Neuron (in vitro differentiated cells): ENCODE measurements around the gene PCDHGA3.

Experiments used
- H2AFZ ChIP-seq: one replicate; pipeline ENCODE4 v1.6.1; 2013; ENCODE audit warnings: low read depth, mild to moderate bottlenecking, inconsistent platforms, low read length, moderate library complexity
- H3K27me3 ChIP-seq: one replicate; pipeline ENCODE4 v1.6.1; 2013; ENCODE audit warnings: low read length; ENCODE audit not compliant: insufficient read depth
- H3K36me3 ChIP-seq: one replicate; pipeline ENCODE4 v1.6.1; 2013; ENCODE audit warnings: low read length; ENCODE audit not compliant: insufficient read depth
- H3K4me1 ChIP-seq: one replicate; pipeline ENCODE4 v1.6.1; 2013; ENCODE audit warnings: low read length; ENCODE audit not compliant: insufficient read depth
- H3K4me3 ChIP-seq: 2 replicates; pipeline ENCODE4 v1.5.1; 2013; ENCODE audit warnings: mild to moderate bottlenecking, low read length, moderate library complexity
- H3K9me3 ChIP-seq: one replicate; pipeline ENCODE4 v1.6.1; 2013; ENCODE audit warnings: low read length

The PCDHGA3 gene

GRCh38 chr5:141356133-141356532 is 12.5 kb downstream of the PCDHGA3 start:
- Histone ChIP-seq H3K27me3 (no peaks in the 10 kb centered on the region), H3K36me3 (no peaks in the 10 kb centered on the region), H3K4me3 (no peak overlapping the region), H2AFZ (no peak overlapping the region), H3K4me1 (no peaks in the 10 kb centered on the region), H3K9me3 (peaks cover 42% of the 10 kb centered on the region)

GRCh38 chr5:141356950-141357349 is 13.3 kb downstream of the PCDHGA3 start:
- no peak overlapping the region for H3K4me3 ChIP-seq
- H3K36me3 ChIP-seq: no peaks in the 10 kb centered on the region
- no peak overlapping the region for H2AFZ ChIP-seq
- H3K9me3 ChIP-seq: peaks cover 40% of the 10 kb centered on the region
- H3K27me3 ChIP-seq: no peaks in the 10 kb centered on the region
- H3K4me1 ChIP-seq: no peaks in the 10 kb centered on the region

DNA sequence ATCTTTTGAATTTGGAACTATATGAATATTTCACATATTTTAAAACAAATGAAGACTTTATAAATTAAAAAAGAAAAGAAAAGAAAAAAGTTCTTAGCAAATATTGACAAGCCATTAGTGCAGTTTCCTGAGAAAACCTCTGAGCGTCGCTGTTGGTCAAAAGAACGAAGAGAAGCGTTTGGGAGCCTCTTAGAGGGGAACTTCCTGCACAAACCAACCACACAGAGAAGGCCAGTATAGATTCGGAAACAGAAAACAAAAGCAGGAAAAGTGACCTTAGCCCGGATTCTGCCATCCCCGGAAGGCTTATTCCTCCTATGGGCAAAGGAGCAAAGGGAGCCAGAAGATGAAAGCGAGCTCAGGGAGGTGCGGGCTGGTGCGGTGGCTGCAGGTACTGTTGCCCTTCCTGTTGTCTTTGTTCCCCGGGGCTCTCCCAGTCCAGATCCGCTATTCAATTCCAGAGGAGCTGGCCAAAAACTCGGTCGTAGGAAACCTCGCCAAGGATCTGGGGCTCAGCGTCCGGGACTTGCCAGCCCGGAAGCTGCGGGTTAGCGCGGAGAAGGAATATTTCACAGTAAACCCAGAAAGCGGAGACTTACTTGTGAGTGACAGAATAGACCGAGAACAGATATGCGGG is 16.3 kb downstream of the PCDHGA3 start, which contains the start of gene PCDHGB2:
PCDHGB2 (plus strand) TSS at position 205 of the 637 bp plus-strand sequence; CDS start at position 347, 142 bp downstream.
- H3K27me3 ChIP-seq: no peaks in the 10 kb centered on the region
- H3K4me3 ChIP-seq: no peak within 1 kb of the TSS
- H3K4me1 ChIP-seq: no peaks in the 10 kb centered on the region
- H3K9me3 ChIP-seq: peaks cover 47% of the 10 kb centered on the region
- no peak within 1 kb of the TSS for H2AFZ ChIP-seq
- no peaks in the 10 kb centered on the region for H3K36me3 ChIP-seq

- Histone ChIP-seq H3K9me3 (peaks cover 47% of the 10 kb centered on the region), H3K36me3 (no peaks in the 10 kb centered on the region), H3K4me1 (no peaks in the 10 kb centered on the region), H3K4me3 (no peak overlapping the region), H3K27me3 (no peaks in the 10 kb centered on the region), H2AFZ (no peak overlapping the region)
Measured at GRCh38 chr5:141360685-141361084, 17.1 kb downstream of the PCDHGA3 start.

DNA sequence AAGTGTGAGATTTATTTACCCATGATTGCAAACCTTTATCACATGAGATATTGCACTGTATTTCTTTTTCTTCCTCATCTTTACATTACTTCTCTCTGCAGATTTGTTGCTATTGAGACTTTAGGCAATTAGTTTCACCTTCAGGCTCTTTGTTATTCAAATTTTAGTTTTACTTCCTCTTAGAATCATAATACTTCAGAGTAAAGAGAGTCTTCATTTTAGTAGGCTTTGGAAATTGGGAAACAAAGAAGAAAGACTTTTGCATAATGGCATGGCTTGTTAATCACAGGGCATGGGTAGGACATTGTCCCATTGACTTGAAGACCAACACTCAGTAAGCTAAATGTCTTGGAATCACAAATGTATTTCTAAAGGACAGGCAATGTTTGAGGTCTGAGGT is 19.1 kb downstream of the PCDHGA3 start:
- no peaks in the 10 kb centered on the region for H3K27me3 ChIP-seq
- peaks cover 43% of the 10 kb centered on the region for H3K9me3 ChIP-seq
- no peaks in the 10 kb centered on the region for H3K36me3 ChIP-seq
- no peak overlapping the region for H2AFZ ChIP-seq
- no peak overlapping the region for H3K4me3 ChIP-seq
- no peaks in the 10 kb centered on the region for H3K4me1 ChIP-seq

DNA sequence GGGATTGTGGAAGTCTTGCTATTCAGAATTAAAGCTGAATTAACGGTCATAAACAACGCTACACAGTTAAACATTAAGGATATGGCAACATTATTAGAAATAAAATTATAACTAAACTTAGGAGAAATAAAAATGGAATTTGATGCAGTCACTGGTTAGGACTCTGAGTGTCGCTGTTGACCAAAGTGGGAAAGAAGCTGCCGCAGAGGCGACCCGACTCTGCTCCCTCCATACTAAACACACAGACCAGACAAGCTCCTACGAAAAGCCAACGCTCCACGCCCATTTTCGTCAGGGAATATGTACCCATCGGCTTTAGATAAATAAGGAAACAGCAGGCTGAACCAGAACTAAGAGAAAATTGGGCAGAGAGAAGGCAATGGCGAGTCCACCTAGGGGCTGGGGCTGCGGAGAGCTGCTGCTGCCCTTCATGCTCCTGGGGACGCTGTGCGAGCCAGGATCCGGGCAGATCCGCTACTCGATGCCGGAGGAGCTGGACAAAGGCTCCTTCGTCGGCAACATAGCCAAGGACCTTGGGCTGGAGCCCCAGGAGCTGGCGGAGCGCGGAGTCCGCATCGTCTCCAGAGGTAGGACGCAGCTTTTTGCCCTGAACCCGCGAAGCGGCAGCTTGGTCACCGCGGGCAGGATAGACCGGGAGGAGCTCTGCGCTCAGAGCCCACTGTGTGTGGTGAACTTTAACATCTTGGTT is 20.5 kb downstream of the PCDHGA3 start, which contains the start of gene PCDHGA5:
PCDHGA5 (plus strand) TSS at position 211 of the 709 bp plus-strand sequence; CDS start at position 380, 169 bp downstream.
- peaks cover 40% of the 10 kb centered on the region for H3K9me3 ChIP-seq
- H3K36me3 ChIP-seq: no peaks in the 10 kb centered on the region
- no peaks in the 10 kb centered on the region for H3K4me1 ChIP-seq
- no peak within 1 kb of the TSS for H3K4me3 ChIP-seq
- no peak within 1 kb of the TSS for H2AFZ ChIP-seq
- H3K27me3 ChIP-seq: no peaks in the 10 kb centered on the region

DNA sequence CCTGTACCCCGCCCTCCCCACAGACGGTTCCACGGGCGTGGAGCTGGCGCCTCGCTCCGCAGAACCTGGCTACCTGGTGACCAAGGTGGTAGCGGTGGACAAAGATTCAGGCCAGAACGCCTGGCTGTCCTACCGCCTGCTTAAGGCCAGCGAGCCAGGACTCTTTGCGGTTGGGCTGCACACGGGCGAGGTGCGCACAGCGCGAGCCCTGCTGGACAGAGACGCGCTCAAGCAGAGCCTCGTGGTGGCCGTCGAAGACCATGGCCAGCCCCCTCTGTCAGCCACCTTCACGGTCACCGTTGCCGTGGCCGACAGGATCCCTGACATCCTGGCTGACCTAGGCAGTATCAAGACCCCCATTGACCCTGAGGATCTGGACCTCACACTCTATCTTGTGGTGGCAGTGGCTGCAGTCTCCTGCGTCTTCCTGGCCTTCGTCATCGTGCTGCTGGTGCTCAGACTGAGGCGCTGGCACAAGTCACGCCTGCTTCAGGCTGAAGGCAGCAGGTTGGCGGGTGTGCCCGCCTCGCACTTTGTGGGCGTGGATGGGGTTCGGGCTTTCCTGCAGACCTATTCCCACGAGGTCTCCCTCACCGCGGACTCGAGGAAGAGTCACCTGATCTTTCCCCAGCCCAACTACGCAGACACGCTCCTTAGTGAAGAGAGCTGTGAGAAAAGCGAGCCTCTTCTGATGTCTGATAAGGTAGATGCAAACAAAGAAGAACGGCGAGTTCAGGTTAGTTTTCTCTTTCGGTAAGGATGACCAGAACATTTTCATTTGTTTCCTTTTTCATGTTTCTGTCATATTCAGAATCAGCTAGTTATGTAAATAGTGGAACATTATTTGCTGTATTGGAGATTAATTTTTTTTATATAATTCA is 22.6 kb downstream of the PCDHGA3 start:
- H3K9me3 ChIP-seq: peaks cover 33% of the 10 kb centered on the region
- no peaks in the 10 kb centered on the region for H3K36me3 ChIP-seq

DNA sequence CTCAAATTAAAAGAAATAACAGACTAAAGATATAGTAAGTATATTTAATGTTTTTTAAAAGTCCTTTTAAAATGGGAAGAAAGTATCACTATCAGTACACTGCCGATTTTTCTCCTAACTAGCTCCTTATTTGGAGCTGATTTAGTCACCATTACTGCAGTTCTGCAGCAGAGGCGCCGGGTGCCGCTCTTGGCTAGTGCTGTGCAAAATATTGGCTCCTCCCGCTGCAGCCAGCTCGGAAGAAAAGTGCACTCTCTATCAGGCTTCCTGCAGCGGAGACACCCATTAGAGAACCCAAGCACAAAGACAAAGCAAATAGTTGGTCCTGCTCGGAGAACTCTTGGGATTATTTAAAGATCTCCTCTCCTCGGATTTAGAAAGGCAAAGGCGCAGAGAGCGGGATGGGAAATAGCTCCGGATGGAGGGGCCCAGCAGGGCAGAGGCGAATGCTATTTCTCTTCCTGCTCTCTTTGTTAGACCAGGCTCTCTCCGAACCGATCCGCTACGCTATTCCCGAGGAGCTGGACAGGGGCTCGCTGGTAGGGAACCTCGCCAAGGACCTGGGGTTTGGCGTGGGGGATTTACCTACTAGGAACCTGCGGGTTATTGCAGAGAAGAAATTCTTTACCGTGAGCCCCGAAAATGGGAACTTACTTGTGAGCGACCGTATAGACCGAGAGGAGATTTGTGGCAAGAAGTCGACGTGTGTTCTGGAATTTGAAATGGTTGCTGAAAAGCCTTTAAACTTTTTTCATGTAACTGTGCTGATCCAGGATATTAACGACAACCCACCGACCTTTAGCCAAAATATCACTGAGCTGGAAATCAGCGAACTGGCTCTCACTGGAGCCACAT is 26.6 kb downstream of the PCDHGA3 start, which contains the start of gene PCDHGB3:
PCDHGB3 (plus strand) TSS at position 249 of the 855 bp plus-strand sequence; CDS start at position 402, 153 bp downstream.
- Histone ChIP-seq H2AFZ (no peak within 1 kb of the TSS), H3K4me3 (no peak within 1 kb of the TSS), H3K9me3 (peaks cover 42% of the 10 kb centered on the region)

More for the DNA sequence above, 22.6 kb downstream of the PCDHGA3 start:
- Histone ChIP-seq H3K4me1 (no peaks in the 10 kb centered on the region), H3K4me3 (no peak overlapping the region), H2AFZ (no peak overlapping the region), H3K27me3 (no peaks in the 10 kb centered on the region)

GRCh38 chr5:141371572-141372475 is 28.2 kb downstream of the PCDHGA3 start:
- no peaks in the 10 kb centered on the region for H3K4me1 ChIP-seq
- peaks cover 31% of the 10 kb centered on the region for H3K9me3 ChIP-seq
- H3K4me3 ChIP-seq: no peak overlapping the region
- H2AFZ ChIP-seq: no peak overlapping the region
- H3K36me3 ChIP-seq: no peaks in the 10 kb centered on the region
- no peaks in the 10 kb centered on the region for H3K27me3 ChIP-seq

More for the DNA sequence above, 26.6 kb downstream of the PCDHGA3 start, which contains the start of gene PCDHGB3:
- Histone ChIP-seq H3K36me3 (no peaks in the 10 kb centered on the region), H3K4me1 (no peaks in the 10 kb centered on the region), H3K27me3 (no peaks in the 10 kb centered on the region)

- peaks cover 31% of the 10 kb centered on the region for H3K9me3 ChIP-seq
- H3K4me3 ChIP-seq: no peak within 1 kb of the TSS
- no peak within 1 kb of the TSS for H2AFZ ChIP-seq
- H3K4me1 ChIP-seq: no peaks in the 10 kb centered on the region
- H3K36me3 ChIP-seq: no peaks in the 10 kb centered on the region
- no peaks in the 10 kb centered on the region for H3K27me3 ChIP-seq
Measured at GRCh38 chr5:141373673-141374317, 30.2 kb downstream of the PCDHGA3 start, which contains the start of gene PCDHGA6. PCDHGA6 (plus strand) TSS chr5:141373891; CDS start chr5:141374084, 193 bp downstream.

- no peaks in the 10 kb centered on the region for H3K36me3 ChIP-seq
- no peak overlapping the region for H2AFZ ChIP-seq
- no peaks in the 10 kb centered on the region for H3K4me1 ChIP-seq
- peaks cover 31% of the 10 kb centered on the region for H3K9me3 ChIP-seq
- H3K27me3 ChIP-seq: no peaks in the 10 kb centered on the region
- no peak overlapping the region for H3K4me3 ChIP-seq
Measured at GRCh38 chr5:141374627-141375026, 31.0 kb downstream of the PCDHGA3 start.
